Hepatocyte (in vitro differentiated cells): ENCODE results near the gene DNER. TPM values are rescaled to one million over a fixed set of nuclear protein-coding genes. Genes with fewer than 3 reads are reported as not detected.

Experiments
- DNase-seq: peaks from one replicate; pipeline ENCODE4 v3.0.0-alpha.2; 2016; ENCODE audit warnings: low spot score
- H2AFZ ChIP-seq: fragments of 200-600 bp; sonication (generic); 2 replicates; pipeline ENCODE4 v1.6.0; 2016; ENCODE audit warnings: antibody characterized with exemption, mild to moderate bottlenecking
- H3K27ac ChIP-seq: fragments of 200-600 bp; sonication (generic); 2 replicates; pipeline ENCODE4 v1.5.1; 2016; ENCODE audit warnings: mild to moderate bottlenecking
- H3K27me3 ChIP-seq: fragments of 200-600 bp; sonication (generic); 2 replicates; pipeline ENCODE4 v1.6.1; 2016
- H3K36me3 ChIP-seq: fragments of 200-600 bp; sonication (generic); replicated peaks from 2 replicates; pipeline ENCODE4 v1.5.1; 2016; ENCODE audit warnings: low read depth; ENCODE audit not compliant: insufficient read depth
- H3K4me1 ChIP-seq: fragments of 200-600 bp; sonication (generic); 2 replicates; pipeline ENCODE4 v1.5.1; 2016; ENCODE audit warnings: mild to moderate bottlenecking, moderate library complexity; ENCODE audit not compliant: insufficient read depth
- H3K4me2 ChIP-seq: fragments of 200-600 bp; sonication (generic); 2 replicates; pipeline ENCODE4 v1.6.0; 2016
- H3K4me3 ChIP-seq: fragments of 200-600 bp; sonication (generic); 2 replicates; pipeline ENCODE4 v1.5.1; 2016; ENCODE audit warnings: mild to moderate bottlenecking
- H3K79me2 ChIP-seq: fragments of 200-600 bp; sonication (generic); 2 replicates; pipeline ENCODE4 v1.6.0; 2017; ENCODE audit warnings: mild to moderate bottlenecking
- H3K9me2 ChIP-seq: fragments of 200-600 bp; sonication (generic); replicated peaks from 2 replicates; pipeline ENCODE4 v1.6.0; 2017; ENCODE audit warnings: mild to moderate bottlenecking; ENCODE audit not compliant: insufficient read depth
- H3K9me3 ChIP-seq: fragments of 200-600 bp; sonication (generic); 2 replicates; pipeline ENCODE4 v1.5.1; 2016; ENCODE audit warnings: low read depth, mild to moderate bottlenecking
- H4K20me1 ChIP-seq: fragments of 200-600 bp; sonication (generic); 2 replicates; pipeline ENCODE4 v1.6.0; 2016; ENCODE audit warnings: mild to moderate bottlenecking; ENCODE audit not compliant: insufficient read depth, poor library complexity, severe bottlenecking
- CTCF ChIP-seq: fragments of 200-600 bp; sonication (generic); IDR thresholded peaks from 2 replicates; pipeline ENCODE4 v1.5.1; 2016; ENCODE audit warnings: antibody characterized with exemption, mild to moderate bottlenecking; ENCODE audit not compliant: poor library complexity
- EZH2 ChIP-seq: fragments of 200-600 bp; sonication (generic); IDR thresholded peaks from 2 replicates; pipeline ENCODE4 v1.6.1; 2016; ENCODE audit warnings: antibody characterized with exemption, mild to moderate bottlenecking, borderline replicate concordance
- EZH2phosphoT487 ChIP-seq: fragments of 200-600 bp; sonication (generic); IDR thresholded peaks from one replicate; pipeline ENCODE4 v1.6.1; 2018; ENCODE audit warnings: antibody characterized with exemption, mild to moderate bottlenecking, low read depth, moderate library complexity; ENCODE audit not compliant: unreplicated experiment, severe bottlenecking
- WGBS: methylation state at CpG from one replicate; pipeline ENCODE4 v1.1.6; 2016; ENCODE audit warnings: low lambda C conversion rate; ENCODE audit errors: missing lambda C conversion rate; 5-methylcytosine and 5-hydroxymethylcytosine counted together
- polyA plus RNA-seq: library from polyadenylated mRNA; unstranded; fragments of >200 nt; fragmentation: Nextera tagmentation; extraction: Ambion mirVana; gene quantifications from 2 replicates; pipeline ENCODE4 v1.2.1, GENCODE V29; 2016
- total RNA-seq: library from RNA; depleted of rRNA; stranded (reverse); fragments of >200 nt; gene quantifications from 2 replicates; pipeline ENCODE4 v1.2.3, GENCODE V29; 2014

The DNER gene
- total and polyA plus RNA-seq, 2 experiments from 2014 or later, result 0.37 TPM; not detected in 1

- no peak for DNase-seq
- TF ChIP-seq EZH2phosphoT487, result no peak
- TF ChIP-seq CTCF, result no peak
- no peak for TF ChIP-seq EZH2
- Histone ChIP-seq H3K79me2 (no peaks in the 10 kb centered on the region), H3K4me2 (no peak overlapping the region), H3K36me3 (no peaks in the 10 kb centered on the region), H3K27ac (no peak overlapping the region), H3K9me3 (no peaks in the 10 kb centered on the region), H3K27me3 (peaks cover 60% of the 10 kb centered on the region), H2AFZ (no peak overlapping the region), H4K20me1 (no peaks in the 10 kb centered on the region), H3K9me2 (no peaks in the 10 kb centered on the region), H3K4me1 (peaks cover under 1% of the 10 kb centered on the region), H3K4me3 (no peak overlapping the region)
- WGBS, result 81% methylated on average over 2 of the region's 2 CpGs
Measured at GRCh38 chr2:229708335-229708734, 6.0 kb downstream of the DNER start.

- no peaks in the 10 kb centered on the region for H3K9me3 ChIP-seq
- TF ChIP-seq EZH2phosphoT487, result no peak
- TF ChIP-seq CTCF, result no peak
- no peak for TF ChIP-seq EZH2
- H3K4me2 ChIP-seq, result no peak overlapping the region
- no peak for DNase-seq
- no peaks in the 10 kb centered on the region for H3K4me1 ChIP-seq
- no peaks in the 10 kb centered on the region for H3K79me2 ChIP-seq
- H3K27ac ChIP-seq, result no peak overlapping the region
- no peaks in the 10 kb centered on the region for H4K20me1 ChIP-seq
- H3K27me3 ChIP-seq, result peaks cover 20% of the 10 kb centered on the region
- H3K9me2 ChIP-seq, result no peaks in the 10 kb centered on the region
- whole genome bisulfite sequencing, result 83% methylated on average over 5 of the region's 5 CpGs
- H3K4me3 ChIP-seq, result no peak overlapping the region
- H3K36me3 ChIP-seq, result no peaks in the 10 kb centered on the region
- no peak overlapping the region for H2AFZ ChIP-seq
Measured at GRCh38 chr2:229703909-229704630, 10.3 kb downstream of the DNER start.

GRCh38 chr2:229701716-229702115 lies 12.6 kb downstream of the DNER start:
- TF ChIP-seq EZH2phosphoT487 (no peak), EZH2 (no peak), CTCF (no peak)
- Histone ChIP-seq H4K20me1 (no peaks in the 10 kb centered on the region), H3K9me3 (no peaks in the 10 kb centered on the region), H3K4me1 (no peaks in the 10 kb centered on the region), H3K36me3 (no peaks in the 10 kb centered on the region), H3K79me2 (no peaks in the 10 kb centered on the region), H3K4me2 (no peak overlapping the region), H3K27ac (no peak overlapping the region), H3K27me3 (peaks cover 3% of the 10 kb centered on the region), H2AFZ (no peak overlapping the region), H3K4me3 (no peak overlapping the region), H3K9me2 (no peaks in the 10 kb centered on the region)
- 89% methylated on average over 6 of the region's 6 CpGs for WGBS
- DNase-seq, result no peak
